NCI-H1694 (cell line): Measurements from ENCODE around the gene CHAF1B.
"Not testable (repeated sequence)": the region's sequence is repeated elsewhere in the genome, so short reads cannot be mapped to it uniquely, and the experiment has no call there.

Experiments used
- DNase-seq: peaks from one replicate; lab custom pipeline; 2025; lab: John Stamatoyannopoulos, UW

CHAF1B gene

DNA sequence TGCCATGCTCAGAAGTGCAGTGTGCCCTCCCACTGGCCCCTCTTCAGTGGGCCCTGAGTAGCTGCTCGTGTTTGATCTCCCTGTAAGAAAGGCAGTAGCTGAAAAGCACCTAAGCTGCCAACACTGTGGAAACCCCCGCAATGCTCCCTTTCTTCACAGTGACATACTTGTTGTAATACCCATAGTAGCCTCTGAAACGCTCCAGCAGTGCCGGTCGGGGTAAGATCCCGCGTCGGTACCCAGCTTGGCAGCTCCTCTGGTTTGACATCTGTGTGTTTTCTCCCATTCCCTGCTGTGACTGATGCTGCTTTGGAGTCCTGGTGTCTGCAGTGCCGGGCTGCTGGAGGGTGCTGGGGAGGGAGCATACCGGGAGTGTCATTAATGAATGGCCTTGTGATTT, 3.6 kb downstream of the CHAF1B start:
- DNase-seq = peak; percentile 99

DNA sequence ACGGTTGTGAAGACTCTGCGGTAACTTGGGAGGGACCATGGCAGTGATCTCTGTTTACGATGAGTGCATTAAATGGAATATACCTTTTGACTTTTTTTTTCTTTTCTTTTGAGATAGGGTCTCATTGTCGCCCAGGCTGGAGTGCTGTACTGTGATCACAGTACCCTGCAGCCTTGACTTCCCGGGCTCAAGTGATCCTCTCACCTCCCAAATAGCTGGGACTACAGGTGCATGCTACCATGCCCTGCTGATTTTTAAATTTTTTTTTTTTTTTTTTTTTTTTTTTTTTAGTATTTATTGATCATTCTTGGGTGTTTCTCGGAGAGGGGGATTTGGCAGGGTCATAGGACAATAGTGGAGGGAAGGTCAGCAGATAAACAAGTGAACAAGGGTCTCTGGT, 6.5 kb downstream of the CHAF1B start:
- not testable (repeated sequence) for DNase-seq

GRCh38 chr21:36395353-36396111, 10.3 kb downstream of the CHAF1B start:
- DNase-seq = no peak

- no peak for DNase-seq
Measured at GRCh38 chr21:36396325-36396724, 11.1 kb downstream of the CHAF1B start.

GRCh38 chr21:36396971-36397370, 11.8 kb downstream of the CHAF1B start:
- DNase-seq = no peak

DNA sequence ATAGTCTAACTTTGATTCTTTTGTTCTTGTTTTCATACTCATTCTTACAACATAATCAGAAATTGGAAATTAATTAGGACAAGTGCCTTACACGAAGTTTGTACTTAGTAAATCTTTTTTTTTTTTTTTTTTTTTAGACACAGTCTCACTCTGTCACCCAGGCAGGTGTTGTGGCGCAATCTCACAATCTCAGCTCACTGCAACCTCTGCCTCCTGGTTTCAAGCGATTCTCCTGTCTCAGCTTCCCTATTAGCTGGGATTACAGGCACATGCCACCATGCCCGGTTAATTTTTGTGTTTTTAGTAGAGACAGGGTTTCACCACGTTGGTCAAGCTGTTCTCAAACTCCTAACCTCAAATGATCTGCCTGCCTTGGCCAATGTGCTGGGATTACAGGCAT, 12.4 kb downstream of the CHAF1B start:
- DNase-seq = no peak

- DNase-seq = not testable (repeated sequence)
Measured at GRCh38 chr21:36399736-36400135, 14.5 kb downstream of the CHAF1B start.

GRCh38 chr21:36400719-36401118, 15.5 kb downstream of the CHAF1B start:
- no peak for DNase-seq

DNA sequence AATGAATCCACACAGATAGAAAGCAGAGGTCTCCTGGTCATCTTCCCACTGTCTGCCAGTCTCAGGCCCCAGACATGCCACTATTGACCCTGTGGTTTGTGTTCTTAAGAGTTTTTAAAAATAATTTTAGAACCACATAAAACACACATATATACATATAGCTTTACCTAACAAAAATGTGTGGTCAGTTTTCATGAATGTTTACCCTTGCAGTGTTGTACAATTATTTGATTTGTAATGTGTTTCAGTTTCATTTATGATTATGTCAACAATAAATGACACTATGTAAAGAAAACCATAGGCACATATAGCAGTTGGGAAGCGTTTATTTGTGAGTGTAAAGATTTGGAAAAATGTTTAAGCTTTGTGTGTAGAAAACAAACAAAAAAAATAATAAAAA, 17.1 kb downstream of the CHAF1B start:
- DNase-seq = no peak

DNA sequence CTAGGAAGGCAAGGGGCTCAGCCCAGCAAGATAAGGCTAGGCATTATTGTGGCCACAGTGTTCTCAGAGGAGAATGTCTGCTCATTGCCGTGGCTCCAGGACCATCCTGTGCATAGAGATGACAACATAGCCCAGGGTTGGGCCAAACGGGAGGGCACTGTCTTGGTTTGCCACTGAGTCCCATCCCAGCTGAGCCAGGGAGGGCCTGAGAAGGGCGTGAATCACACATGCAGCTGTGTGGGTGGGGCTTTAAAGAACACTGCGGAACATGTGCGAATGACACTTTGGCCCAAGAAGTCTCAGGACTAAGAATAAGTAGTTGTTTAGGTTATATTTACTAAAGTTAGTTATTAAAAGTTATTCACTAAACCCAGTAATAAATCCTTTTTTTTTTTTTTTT, 18.5 kb downstream of the CHAF1B start:
- no peak for DNase-seq

DNA sequence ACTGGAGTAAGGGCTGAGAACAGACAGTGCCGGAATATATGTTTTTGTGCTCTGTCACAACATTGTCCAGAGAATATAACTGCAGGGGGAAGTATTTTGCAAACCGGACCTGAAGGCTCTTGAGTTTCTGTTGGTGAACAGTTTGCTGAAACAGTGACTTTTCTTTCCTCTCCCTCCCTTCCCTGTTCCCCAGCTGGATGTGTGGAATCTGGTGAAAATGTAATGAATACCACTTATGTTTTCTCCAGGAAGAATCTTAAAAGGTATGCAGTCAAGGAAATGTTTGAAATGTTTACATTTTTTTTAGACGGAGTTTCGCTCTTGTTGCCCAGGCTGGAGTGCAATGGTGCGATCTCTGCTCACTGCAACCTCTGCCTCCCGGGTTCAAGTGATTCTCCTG, 23.4 kb downstream of the CHAF1B start:
- DNase-seq = no peak

DNA sequence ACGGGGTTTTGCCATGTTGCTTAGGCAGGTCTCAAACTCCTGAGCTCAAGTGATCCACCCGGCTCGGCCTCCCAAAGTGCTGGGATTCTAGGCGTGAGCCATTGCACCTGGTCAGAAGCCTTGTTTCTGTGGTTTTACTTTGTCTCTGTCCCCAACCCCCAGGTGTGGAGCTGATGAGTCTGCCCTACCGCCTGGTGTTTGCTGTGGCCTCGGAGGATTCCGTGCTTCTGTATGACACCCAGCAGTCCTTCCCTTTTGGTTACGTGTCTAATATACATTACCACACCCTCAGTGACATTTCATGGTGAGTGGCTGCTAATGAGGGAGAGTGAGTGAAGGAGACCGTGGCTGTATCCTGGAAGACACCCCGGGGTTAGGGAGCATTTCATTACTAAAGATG, 26.1 kb downstream of the CHAF1B start:
- no peak for DNase-seq

DNA sequence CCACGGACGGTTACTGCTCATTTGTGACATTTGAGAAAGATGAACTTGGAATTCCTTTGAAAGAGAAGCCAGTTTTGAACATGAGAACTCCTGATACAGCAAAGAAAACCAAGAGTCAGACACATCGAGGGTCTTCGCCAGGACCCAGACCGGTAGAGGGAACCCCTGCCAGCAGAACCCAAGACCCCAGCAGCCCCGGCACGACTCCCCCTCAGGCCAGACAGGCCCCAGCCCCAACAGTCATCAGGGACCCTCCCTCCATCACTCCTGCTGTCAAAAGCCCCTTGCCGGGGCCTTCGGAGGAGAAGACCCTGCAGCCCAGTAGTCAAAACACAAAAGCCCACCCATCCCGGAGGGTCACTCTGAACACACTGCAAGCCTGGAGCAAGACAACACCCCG, 27.7 kb downstream of the CHAF1B start:
- no peak for DNase-seq

GRCh38 chr21:36415375-36415774, 30.2 kb downstream of the CHAF1B start:
- no peak for DNase-seq

GRCh38 chr21:36419241-36419640, 34.0 kb downstream of the CHAF1B start:
- DNase-seq = no peak

GRCh38 chr21:36419996-36420395, 34.8 kb downstream of the CHAF1B start:
- DNase-seq = peak; percentile 52

DNA sequence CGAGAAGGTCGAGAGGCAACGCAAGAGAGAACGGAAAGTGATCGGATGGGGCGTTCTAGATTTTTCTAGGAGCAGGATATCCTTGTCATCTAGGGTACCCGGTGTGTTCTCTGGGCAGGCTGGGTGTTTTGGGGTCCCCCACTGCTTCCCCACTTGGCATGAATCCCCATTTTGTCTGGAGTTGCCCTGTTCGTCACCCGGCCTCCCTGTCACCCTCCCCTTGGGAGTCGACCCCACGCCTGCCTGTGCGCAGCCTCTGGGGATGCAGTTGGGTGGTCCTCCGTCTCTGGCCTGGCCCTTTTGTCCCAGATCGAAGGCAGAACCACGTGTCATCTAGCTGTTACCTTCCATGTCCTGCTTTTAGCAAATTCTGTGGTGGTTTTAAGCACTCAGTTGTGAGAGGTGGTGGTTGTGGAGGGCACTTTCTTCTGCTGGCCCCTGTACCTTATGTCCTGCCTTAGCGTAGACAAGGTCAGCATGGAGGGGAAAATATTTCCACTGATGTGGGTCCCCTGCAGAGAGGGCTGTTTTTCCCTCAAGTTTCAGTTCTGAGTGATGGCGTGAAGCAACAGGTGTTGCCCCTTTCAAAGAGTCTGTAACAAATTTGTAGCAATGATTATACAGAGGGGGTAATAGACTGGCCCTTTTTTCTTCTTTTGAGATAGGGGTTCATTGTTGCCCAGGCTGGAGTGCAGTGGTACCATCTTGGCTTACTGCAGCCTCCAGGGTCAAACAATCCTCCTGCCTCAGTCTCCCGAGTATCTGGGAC, 35.6 kb downstream of the CHAF1B start:
- no peak for DNase-seq

DNA sequence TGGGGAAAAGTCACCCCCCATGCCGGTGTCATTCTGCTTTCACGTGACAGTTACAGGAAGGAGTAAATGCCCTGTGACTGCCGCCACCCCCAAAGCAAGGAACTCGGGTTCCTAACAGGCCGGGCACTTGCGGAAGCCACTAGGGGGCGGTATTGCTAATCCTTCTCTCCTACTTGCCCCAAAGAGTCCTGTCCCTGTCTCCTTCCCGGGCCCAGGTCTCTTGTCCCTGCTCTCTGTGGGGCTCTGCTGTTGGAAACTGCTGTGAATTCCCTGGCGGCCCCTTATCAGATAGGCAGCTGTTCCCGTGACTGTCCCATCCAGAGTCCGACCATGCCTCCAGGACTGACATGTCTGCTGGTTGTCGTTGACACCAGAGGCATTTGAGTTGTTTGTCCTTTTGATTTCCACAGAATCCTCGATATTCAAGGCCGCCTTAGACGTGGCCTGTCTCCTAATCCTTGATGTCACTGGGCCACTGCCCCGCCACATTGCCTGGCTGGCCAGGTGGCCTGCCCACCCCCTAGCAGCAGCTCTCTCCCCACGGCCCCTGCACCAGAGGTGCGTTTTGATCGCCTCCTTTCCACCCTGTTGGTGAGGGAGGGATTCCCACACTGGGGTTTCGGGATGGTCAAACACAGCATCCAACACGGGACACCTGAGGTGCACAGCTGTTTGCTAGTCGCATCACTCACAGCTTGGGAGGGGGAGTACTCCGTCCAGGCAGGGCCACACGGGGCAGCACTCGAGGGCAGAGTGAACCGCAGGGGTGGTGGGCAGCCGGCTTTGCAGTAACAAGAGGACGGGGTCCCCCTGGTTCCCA, 37.3 kb downstream of the CHAF1B start:
- DNase-seq = peak; percentile 42

DNA sequence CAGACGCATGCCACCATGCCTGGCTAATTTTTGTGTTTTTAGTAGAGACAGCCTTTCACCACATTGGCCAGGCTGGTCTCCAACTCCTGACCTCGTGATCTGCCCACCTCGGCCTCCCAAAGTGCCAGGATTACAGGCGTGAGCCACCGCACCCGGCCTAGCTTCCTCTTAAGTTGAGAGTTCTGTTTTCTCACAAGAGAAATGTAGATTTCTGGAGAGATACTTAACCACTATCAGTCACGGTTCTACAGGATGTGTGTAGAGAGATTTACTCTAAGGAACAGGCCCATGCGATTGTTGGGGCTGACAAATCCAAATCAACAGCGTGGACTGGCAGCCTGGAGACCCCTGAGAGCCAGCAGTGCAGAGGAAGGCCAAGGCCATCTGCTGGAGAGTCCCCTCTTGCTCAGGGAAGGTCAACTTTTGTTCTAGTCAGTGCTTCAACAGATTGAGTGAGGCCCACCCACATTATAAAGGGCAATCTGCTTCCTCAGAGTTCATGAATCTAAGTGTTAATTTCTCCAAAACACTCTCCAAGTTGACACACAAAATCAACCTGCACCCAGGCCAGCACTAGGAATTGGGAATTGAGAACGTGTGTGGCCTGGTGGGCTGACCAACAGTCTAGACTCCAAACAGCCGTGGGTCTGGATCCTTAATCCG, 38.7 kb downstream of the CHAF1B start:
- DNase-seq = no peak

GRCh38 chr21:36424592-36424991, 39.4 kb downstream of the CHAF1B start:
- no peak for DNase-seq

- DNase-seq = no peak
Measured at GRCh38 chr21:36425286-36425685, 40.1 kb downstream of the CHAF1B start.

DNA sequence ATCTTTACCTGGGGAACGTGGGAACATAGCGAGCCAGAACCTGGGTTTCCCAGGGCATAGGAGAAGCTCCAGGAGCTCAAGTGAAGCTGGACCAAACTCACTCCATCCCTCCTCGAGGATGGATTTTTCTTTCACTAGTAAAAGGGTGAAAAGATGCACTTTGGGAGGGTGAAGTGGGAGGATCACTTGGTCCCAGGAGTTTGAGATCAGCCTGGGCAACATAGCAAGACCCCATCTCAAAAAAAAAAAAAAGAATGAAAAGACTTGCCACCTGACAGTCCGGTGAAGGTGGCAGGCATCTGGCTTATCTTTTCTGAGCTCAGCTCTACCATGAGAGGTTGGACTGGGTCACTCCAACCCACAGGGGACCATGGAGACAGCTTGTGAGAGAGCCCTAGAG, 42.3 kb downstream of the CHAF1B start:
- no peak for DNase-seq
